Stimulated activated naive CD8-positive, alpha-beta T cell treated with anti-CD3 and anti-CD28 coated beads, Interleukin-15, Interleukin-2, amounts not matched to agents 100 U/mL and 50 U/mL, for 24 hours (primary cell): ENCODE measurements around the gene ING4.

Source experiments
- ATAC-seq: fragments of 150-1000 bp; cut with Tn5 transposase; one replicate; pipeline ENCODE4 v1.10.0; 2021
- DNase-seq: peaks from one replicate; pipeline ENCODE4 v3.0.0; 2021

ING4 gene

GRCh38 chr12:6606331-6607131 is 56.4 kb downstream of the ING4 start:
- peak; percentile 33 for ATAC-seq
- peak; percentile 75 for DNase-seq

- ATAC-seq = peak; percentile 53
- no peak for DNase-seq
Measured at GRCh38 chr12:6605421-6606330, 57.2 kb downstream of the ING4 start.

GRCh38 chr12:6604259-6605029 is 58.5 kb downstream of the ING4 start:
- ATAC-seq (no peak), DNase-seq (no peak)

- DNase-seq (peak; percentile 41), ATAC-seq (no peak)
Measured at GRCh38 chr12:6603095-6603567, 59.8 kb downstream of the ING4 start.

GRCh38 chr12:6602526-6602925 is 60.4 kb downstream of the ING4 start:
- DNase-seq = no peak
- ATAC-seq = no peak
